Duodenal mucosa (tissue), 2 donors: ENCODE data around the gene CRTC1.

ENCODE experiments used
- H3K27ac ChIP-seq: one replicate; pipeline ENCODE4 v1.7.0; 2013; ENCODE audit warnings: low read depth, low read length
- H3K27me3 ChIP-seq, 2 donors: one replicate each; pipeline ENCODE4 v1.7.0; 2013; ENCODE audit warnings: low read length in 2 of 2, control low read depth in 1 of 2; ENCODE audit not compliant: insufficient read depth in 2 of 2, control insufficient read depth in 1 of 2
- H3K36me3 ChIP-seq, 2 donors: one replicate each; pipeline ENCODE4 v1.7.0; 2013; ENCODE audit warnings: low read length in 2 of 2, control low read depth in 1 of 2; ENCODE audit not compliant: insufficient read depth in 2 of 2, control insufficient read depth in 1 of 2
- H3K4me1 ChIP-seq, 2 donors: one replicate each; pipeline ENCODE4 v1.7.0; 2013; ENCODE audit warnings: low read length in 2 of 2, control low read depth in 1 of 2; ENCODE audit not compliant: insufficient read depth in 2 of 2, control insufficient read depth in 1 of 2
- H3K4me3 ChIP-seq, 2 donors: one replicate each; pipeline ENCODE4 v1.7.0; 2013; ENCODE audit warnings: low read length in 2 of 2, low read depth in 1 of 2
- H3K9ac ChIP-seq, 2 donors: one replicate each; pipeline ENCODE4 v1.7.0; 2013; ENCODE audit warnings: low read length in 2 of 2, low read depth in 1 of 2
- H3K9me3 ChIP-seq, 2 donors: one replicate each; pipeline ENCODE4 v1.7.0; 2013; ENCODE audit warnings: low read length in 2 of 2, control low read depth in 1 of 2; ENCODE audit not compliant: control insufficient read depth in 1 of 2

The CRTC1 gene

GRCh38 chr19:18668744-18669523, 14.5 kb upstream of the CRTC1 start:
- no peak overlapping the region for H3K9ac ChIP-seq
- H3K27ac ChIP-seq: no peak overlapping the region
- no peak overlapping the region for H3K4me3 ChIP-seq
- peaks cover 5 to 33% of the 10 kb centered on the region in 2 donors for H3K36me3 ChIP-seq
- H3K9me3 ChIP-seq: no peaks in the 10 kb centered on the region
- H3K27me3 ChIP-seq: no peaks in the 10 kb centered on the region
- H3K4me1 ChIP-seq: no peaks in the 10 kb centered on the region

DNA sequence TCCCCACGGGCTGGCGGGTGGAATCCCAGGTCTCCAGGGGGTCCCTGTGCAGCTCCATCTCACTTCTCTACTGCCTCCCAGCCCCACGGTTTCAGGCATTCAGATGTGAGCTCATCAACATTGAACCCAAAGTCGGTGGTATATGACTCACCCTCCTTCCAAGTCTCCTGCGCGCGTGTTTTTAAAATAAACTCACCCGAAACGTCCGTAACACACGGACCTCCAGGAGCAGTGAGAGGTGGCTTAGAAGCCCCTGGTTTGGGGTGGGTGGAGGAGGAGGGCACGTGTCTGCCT, 14.0 kb upstream of the CRTC1 start:
- H3K36me3 ChIP-seq: peaks cover 5 to 33% of the 10 kb centered on the region in 2 donors
- H3K9me3 ChIP-seq: no peaks in the 10 kb centered on the region
- no peaks in the 10 kb centered on the region for H3K4me1 ChIP-seq
- no peak overlapping the region for H3K4me3 ChIP-seq
- H3K27me3 ChIP-seq: no peaks in the 10 kb centered on the region
- H3K9ac ChIP-seq: no peak overlapping the region
- no peak overlapping the region for H3K27ac ChIP-seq

DNA sequence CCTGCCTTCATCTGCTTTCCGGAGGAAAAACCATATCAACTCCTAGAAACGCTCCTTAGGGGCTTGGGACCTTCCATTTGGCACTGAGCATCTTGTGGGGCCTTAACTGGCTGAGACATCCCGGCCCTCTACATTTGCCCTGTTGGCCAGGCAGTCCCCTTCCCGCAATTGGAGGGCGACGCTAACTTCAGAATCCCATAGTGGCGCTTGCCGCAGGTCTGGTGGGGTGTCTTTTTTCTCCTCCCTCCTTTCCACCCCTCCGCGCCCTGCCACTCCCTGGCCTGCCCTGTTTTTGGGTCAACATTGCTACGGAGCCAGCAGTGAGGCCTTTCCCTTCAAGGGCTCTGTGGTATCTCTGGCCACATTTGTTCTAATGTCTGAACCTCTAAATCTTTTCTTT, 13.6 kb upstream of the CRTC1 start:
- H3K9ac ChIP-seq: no peak overlapping the region
- peaks cover 5 to 33% of the 10 kb centered on the region in 2 donors for H3K36me3 ChIP-seq
- H3K27me3 ChIP-seq: no peaks in the 10 kb centered on the region
- H3K4me3 ChIP-seq: no peak overlapping the region
- no peaks in the 10 kb centered on the region for H3K9me3 ChIP-seq
- H3K27ac ChIP-seq: no peak overlapping the region
- no peaks in the 10 kb centered on the region for H3K4me1 ChIP-seq

DNA sequence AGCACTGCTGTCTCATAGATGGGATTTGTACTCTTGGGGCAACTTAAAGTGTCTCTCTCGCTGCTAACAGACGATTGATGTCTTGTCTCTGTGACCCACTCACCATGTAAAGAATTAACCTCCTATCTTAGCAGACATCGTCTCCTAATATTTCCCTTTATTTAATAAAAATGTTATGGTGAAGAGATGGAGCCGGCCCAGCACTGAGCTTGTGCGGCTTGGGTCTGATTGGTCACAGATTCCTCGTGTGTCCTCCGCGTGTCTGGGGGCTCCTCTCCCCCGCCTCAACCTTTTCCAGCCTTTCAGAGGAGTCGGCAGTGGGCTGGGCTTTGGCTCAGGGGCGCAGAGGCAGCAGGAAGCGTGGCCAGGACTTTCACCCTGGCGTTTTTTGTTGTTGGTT, 13.2 kb upstream of the CRTC1 start:
- H3K27ac ChIP-seq: no peak overlapping the region
- H3K4me3 ChIP-seq: no peak overlapping the region
- no peaks in the 10 kb centered on the region for H3K4me1 ChIP-seq
- H3K9me3 ChIP-seq: no peaks in the 10 kb centered on the region
- no peak overlapping the region for H3K9ac ChIP-seq
- H3K27me3 ChIP-seq: no peaks in the 10 kb centered on the region
- peaks cover 5 to 31% of the 10 kb centered on the region in 2 donors for H3K36me3 ChIP-seq

DNA sequence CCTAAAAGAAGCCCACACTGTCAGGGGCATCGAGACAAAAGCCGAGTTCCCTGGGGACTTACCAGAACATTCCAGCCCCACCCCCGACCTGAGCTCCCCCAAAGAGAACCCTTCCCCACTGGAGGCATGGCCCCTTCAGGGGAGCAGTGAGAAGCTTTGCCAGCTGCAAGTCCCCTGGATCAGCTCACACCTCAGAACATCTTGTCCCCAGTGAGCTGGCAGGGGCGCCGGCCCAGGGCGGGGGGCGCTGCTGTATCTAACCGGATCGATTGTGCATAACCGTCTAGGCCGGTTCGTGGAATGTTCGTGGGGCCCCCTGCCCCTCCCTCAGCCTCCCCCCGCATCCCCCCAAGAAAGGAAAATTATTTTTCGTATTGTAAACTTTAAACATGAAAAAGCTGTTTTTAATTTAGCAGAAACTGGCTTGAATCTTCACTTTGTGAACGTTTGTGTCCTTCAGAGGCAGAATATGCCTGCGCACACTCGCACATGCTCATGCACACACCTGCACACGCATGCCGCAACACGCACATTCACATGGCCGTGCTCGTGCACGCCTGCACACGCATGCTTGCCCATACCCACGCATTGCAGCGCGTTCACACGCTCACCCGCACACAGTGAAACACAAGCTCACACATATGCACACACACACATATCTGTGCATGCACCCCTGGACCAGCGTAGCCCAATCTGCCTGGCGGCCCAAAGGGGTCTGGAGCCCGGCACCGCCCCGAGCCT, 12.0 kb upstream of the CRTC1 start:
- no peaks in the 10 kb centered on the region for H3K27me3 ChIP-seq
- no peaks in the 10 kb centered on the region for H3K9me3 ChIP-seq
- no peak overlapping the region for H3K9ac ChIP-seq
- no peak overlapping the region for H3K4me3 ChIP-seq
- no peak overlapping the region for H3K27ac ChIP-seq
- peaks cover 5 to 25% of the 10 kb centered on the region in 2 donors for H3K36me3 ChIP-seq
- H3K4me1 ChIP-seq: no peaks in the 10 kb centered on the region

DNA sequence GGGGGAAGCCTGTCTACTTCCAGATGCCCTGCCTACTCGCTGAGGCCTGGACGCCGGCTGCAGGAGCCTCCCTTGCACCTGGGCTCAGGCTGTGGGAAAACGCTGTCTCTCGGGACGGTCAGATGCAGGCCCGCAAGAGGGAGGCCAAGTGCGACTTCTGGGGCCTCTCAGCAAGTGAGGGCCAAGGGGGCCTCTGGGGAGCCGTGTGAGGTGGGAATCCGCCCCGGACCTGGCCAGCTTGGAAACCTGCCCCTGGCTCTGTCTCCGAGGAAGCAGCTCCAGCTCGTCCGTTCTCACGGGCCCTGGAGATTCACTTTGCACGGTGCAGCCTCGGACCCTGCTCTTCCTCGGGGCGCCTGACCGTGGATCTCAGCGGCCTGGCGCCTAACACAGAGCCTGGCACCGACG, 11.4 kb upstream of the CRTC1 start:
- H3K4me1 ChIP-seq: no peaks in the 10 kb centered on the region
- H3K27ac ChIP-seq: no peak overlapping the region
- no peaks in the 10 kb centered on the region for H3K27me3 ChIP-seq
- H3K36me3 ChIP-seq: peaks cover 5 to 25% of the 10 kb centered on the region in 2 donors
- H3K9ac ChIP-seq: no peak overlapping the region
- H3K9me3 ChIP-seq: no peaks in the 10 kb centered on the region
- H3K4me3 ChIP-seq: no peak overlapping the region

- H3K36me3 ChIP-seq: peaks cover 5 to 18% of the 10 kb centered on the region in 2 donors
- H3K27ac ChIP-seq: no peak overlapping the region
- peaks cover 0 to 2% of the 10 kb centered on the region in 2 donors for H3K27me3 ChIP-seq
- H3K4me3 ChIP-seq: no peak overlapping the region
- no peaks in the 10 kb centered on the region for H3K9me3 ChIP-seq
- H3K9ac ChIP-seq: no peak overlapping the region
- H3K4me1 ChIP-seq: no peaks in the 10 kb centered on the region
Observed at GRCh38 chr19:18672606-18673337, 10.7 kb upstream of the CRTC1 start.

DNA sequence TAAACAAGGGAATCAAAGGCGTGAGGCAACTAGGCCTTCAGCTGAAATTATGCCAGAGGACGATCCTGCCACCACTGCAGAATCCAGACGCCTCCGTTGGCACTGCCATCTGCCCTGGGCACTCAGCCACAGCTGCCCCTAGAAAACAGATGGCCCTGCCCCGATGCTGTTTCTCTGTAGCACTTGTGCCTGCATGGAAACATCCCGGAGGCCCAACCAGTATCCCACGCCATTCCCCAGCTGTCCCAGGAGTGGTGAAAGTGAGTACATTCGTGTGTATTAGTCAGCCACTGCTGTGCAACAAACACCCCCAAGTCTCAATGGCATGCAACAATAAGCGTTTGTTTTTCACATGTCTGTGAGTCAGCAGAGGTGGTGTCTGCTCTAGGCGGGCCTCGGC, 8.9 kb upstream of the CRTC1 start:
- peaks cover 0 to 1% of the 10 kb centered on the region in 2 donors for H3K36me3 ChIP-seq
- peaks cover 0 to 2% of the 10 kb centered on the region in 2 donors for H3K27me3 ChIP-seq
- no peak overlapping the region for H3K4me3 ChIP-seq
- H3K9ac ChIP-seq: no peak overlapping the region
- no peaks in the 10 kb centered on the region for H3K4me1 ChIP-seq
- H3K9me3 ChIP-seq: no peaks in the 10 kb centered on the region
- H3K27ac ChIP-seq: no peak overlapping the region

DNA sequence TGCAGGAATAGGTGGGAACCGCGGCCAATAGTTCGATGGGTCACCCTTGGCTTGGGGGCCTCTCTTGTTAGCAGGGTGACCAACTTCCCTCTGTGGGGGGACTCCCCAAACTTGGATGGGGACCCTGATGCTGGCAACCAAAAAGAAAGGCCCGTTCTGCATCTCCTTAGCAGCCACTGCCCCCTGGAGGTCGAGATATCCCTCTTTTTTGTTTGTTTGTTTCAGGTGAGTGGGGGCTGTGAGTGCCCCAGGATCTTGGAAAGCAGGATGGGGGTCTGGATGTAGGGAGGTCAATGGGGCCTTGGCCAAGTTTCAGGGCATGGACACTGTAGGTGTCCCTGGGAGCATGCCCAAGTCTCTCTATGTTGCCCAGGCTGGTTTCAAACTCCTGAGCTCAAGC, 7.7 kb upstream of the CRTC1 start:
- H3K4me3 ChIP-seq: no peak overlapping the region
- peaks cover 0 to 2% of the 10 kb centered on the region in 2 donors for H3K27me3 ChIP-seq
- H3K27ac ChIP-seq: no peak overlapping the region
- no peaks in the 10 kb centered on the region for H3K36me3 ChIP-seq
- H3K9ac ChIP-seq: no peak overlapping the region
- no peaks in the 10 kb centered on the region for H3K9me3 ChIP-seq
- no peaks in the 10 kb centered on the region for H3K4me1 ChIP-seq

GRCh38 chr19:18676692-18677091, 6.8 kb upstream of the CRTC1 start:
- no peak overlapping the region for H3K27ac ChIP-seq
- no peaks in the 10 kb centered on the region for H3K9me3 ChIP-seq
- no peaks in the 10 kb centered on the region for H3K4me1 ChIP-seq
- H3K4me3 ChIP-seq: no peak overlapping the region
- H3K36me3 ChIP-seq: no peaks in the 10 kb centered on the region
- H3K9ac ChIP-seq: no peak overlapping the region
- H3K27me3 ChIP-seq: peaks cover 0 to 2% of the 10 kb centered on the region in 2 donors
